ENCODE data around the gene TDRD3.
A peak's percentile ranks its signal among the peaks of the same experiment; 100 is the strongest.

Gene TDRD3

GRCh38 chr13:60379837-60380565 lies 17.0 kb upstream of the TDRD3 start:
- no peak for DNase-seq (ENCODE audit: low read depth)
- peak; percentile 25 for TF ChIP-seq CTCF (IDR thresholded peaks at IDR 0.05; ENCODE audit: low read depth, low read length, missing control alignments)
- in situ Hi-C loops (cut with HindIII; ENCODE audit: low sequenced_read_pairs) = no loop called here
- H3K4me3 ChIP-seq (ENCODE audit: low read depth, low read length) = no peak overlapping the region

- DNase-seq (ENCODE audit: low read depth) = no peak
- in situ Hi-C loops (cut with HindIII; ENCODE audit: low sequenced_read_pairs) = no loop called here
- no peak for TF ChIP-seq CTCF (IDR thresholded peaks at IDR 0.05; ENCODE audit: low read depth, low read length, missing control alignments)
- H3K4me3 ChIP-seq (ENCODE audit: low read depth, low read length) = no peak overlapping the region
Measured at GRCh38 chr13:60384911-60385310, 12.1 kb upstream of the TDRD3 start.

GRCh38 chr13:60386250-60386649 lies 10.8 kb upstream of the TDRD3 start:
- no peak overlapping the region for H3K4me3 ChIP-seq (ENCODE audit: low read depth, low read length)
- no peak for TF ChIP-seq CTCF (IDR thresholded peaks at IDR 0.05; ENCODE audit: low read depth, low read length, missing control alignments)
- in situ Hi-C loops (cut with HindIII; ENCODE audit: low sequenced_read_pairs) = no loop called here
- DNase-seq (ENCODE audit: low read depth) = no peak

- in situ Hi-C loops (cut with HindIII; ENCODE audit: low sequenced_read_pairs) = no loop called here
- no peak for TF ChIP-seq CTCF (IDR thresholded peaks at IDR 0.05; ENCODE audit: low read depth, low read length, missing control alignments)
- H3K4me3 ChIP-seq (ENCODE audit: low read depth, low read length) = no peak overlapping the region
- no peak for DNase-seq (ENCODE audit: low read depth)
Measured at GRCh38 chr13:60392131-60392530, 4.9 kb upstream of the TDRD3 start.

- DNase-seq (ENCODE audit: low read depth) = peak; percentile 70
- peak overlapping the region; percentile 67 for H3K4me3 ChIP-seq (ENCODE audit: low read depth, low read length)
- in situ Hi-C loops (cut with HindIII; ENCODE audit: low sequenced_read_pairs) = no loop called here
- no peak for TF ChIP-seq CTCF (IDR thresholded peaks at IDR 0.05; ENCODE audit: low read depth, low read length, missing control alignments)
Measured at GRCh38 chr13:60395971-60396782, 843 bp upstream of the TDRD3 start.

GRCh38 chr13:60397704-60398378 lies 821 bp downstream of the TDRD3 start:
- in situ Hi-C loops (cut with HindIII; ENCODE audit: low sequenced_read_pairs) = no loop called here
- DNase-seq (ENCODE audit: low read depth) = no peak
- no peak for TF ChIP-seq CTCF (IDR thresholded peaks at IDR 0.05; ENCODE audit: low read depth, low read length, missing control alignments)
- H3K4me3 ChIP-seq (ENCODE audit: low read depth, low read length) = peak overlapping the region; percentile 67
